ENCODE results near the gene DNAJA2.

DNAJA2 gene

GRCh38 chr16:46929378-46930332 is 43.8 kb downstream of the DNAJA2 start:
- in situ Hi-C loops (cut with MboI; ENCODE audit: low sequenced_read_pairs): no loop called here

GRCh38 chr16:46928811-46929210 is 44.7 kb downstream of the DNAJA2 start:
- in situ Hi-C loops (cut with MboI; ENCODE audit: low sequenced_read_pairs): no loop called here

DNA sequence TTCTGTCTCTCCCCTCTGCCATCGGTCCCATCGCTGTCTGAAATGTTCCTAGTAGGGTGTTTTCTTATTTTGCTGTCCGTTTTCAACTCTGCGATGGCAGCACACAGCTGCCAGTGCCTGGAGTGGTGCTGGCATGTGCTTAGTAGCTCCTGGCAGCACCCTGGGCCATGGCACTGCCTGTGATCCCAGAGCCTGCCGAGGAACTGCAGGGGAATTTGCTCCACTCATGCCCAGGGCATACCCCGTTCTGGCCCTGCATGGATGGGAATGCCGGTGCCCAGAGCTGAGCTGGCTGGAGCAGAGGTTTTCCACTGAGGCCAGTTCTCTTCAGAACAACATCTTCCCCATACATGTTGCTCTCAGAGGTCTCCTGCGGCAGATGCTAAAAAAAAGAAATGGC is 46.2 kb downstream of the DNAJA2 start:
- in situ Hi-C loops (cut with MboI; ENCODE audit: low sequenced_read_pairs): no loop called here

GRCh38 chr16:46926470-46927225 is 46.8 kb downstream of the DNAJA2 start:
- in situ Hi-C loops (cut with MboI; ENCODE audit: low sequenced_read_pairs): no loop called here

- in situ Hi-C loops (cut with MboI; ENCODE audit: low sequenced_read_pairs): no loop called here
These were observed 49.1 kb downstream of the DNAJA2 start for GRCh38 chr16:46924402-46924801.

DNA sequence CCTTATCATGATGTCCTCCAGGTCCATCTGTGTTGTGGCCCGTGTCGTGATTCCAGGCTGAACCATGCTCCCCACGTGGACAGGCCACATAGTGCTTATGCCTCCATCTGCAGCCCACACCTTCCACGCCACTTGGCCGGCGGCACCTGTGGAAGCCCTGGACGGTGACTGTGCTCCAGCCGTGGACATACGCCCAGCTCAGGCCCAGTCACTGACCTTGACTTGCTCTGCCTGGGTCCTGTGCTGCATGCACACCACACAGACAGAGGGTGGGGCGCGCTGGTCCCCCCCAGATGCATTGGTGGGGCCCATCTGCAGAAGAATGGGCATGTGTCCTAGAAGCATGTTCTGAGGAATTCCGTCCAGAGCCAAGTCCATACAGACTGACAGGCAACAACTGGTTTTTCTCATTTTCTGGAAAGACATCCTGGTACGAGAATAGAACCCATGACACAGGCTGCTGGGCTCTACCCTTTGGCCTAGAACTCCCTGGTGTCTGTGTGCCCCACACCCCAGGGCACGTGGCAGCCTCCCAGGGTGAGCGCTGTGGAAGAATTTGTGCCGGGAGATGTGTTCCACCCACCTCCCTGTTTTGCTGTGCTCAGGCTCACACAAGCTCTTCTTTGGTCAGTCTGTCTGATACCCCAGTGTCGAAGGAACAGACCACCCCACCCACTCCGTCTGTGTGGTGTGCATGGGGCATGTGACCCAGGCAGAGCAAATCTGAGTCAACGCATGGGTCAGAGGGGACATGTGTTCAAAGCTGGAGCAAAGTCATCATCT is 49.8 kb downstream of the DNAJA2 start:
- in situ Hi-C loops (cut with MboI; ENCODE audit: low sequenced_read_pairs): no loop called here

DNA sequence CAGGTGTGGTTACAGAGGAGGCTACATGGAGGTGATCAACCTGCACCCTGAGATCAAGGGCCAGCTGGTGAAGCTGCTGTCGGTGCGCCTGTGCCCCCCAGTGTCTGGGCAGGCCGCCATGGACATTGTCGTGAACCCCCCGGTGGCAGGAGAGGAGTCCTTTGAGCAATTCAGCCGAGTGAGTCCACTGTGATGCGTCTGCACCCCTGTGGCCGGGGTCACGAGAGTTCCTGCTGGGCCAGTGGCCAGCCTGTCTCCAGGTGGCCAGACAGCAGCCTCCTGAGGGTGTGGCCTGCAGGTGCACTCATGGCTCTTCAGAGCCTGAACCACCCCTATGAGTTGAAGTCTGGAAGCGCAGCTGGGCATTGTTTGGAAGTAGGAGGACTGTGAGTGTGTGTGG is 51.2 kb downstream of the DNAJA2 start:
- in situ Hi-C loops (cut with MboI; ENCODE audit: low sequenced_read_pairs): no loop called here

DNA sequence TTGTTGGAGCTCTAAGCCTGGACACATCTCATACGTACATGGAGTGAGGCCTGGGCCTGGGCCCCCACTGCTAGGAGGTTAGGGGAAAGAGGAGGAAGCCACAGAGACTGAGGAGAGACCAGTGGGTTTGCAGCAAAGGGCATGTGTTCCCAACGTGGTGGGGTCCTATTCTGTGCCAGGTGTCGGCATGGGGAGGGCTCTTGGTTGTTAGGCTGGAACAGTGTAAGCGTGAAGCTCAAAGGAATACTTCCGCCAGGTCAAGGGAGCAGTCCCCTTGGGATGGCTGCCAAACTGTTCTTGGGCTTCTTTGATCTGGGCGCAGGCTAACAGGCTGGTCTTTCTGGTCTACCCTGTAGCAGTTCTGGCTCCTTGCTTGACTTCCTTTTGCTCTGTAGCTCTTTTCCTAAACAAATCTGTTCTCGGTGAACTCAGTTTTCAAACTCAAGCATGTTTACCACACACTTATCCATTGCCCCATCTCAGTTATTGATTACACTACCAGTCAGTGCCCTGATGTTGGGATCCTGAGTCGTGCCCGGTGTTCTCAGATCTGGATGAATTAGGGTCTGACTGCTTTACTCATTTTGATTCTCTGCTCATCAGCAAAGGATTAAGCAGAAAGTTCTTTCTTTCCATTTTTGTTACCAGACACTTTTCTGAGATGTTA is 52.9 kb downstream of the DNAJA2 start:
- in situ Hi-C loops (cut with MboI; ENCODE audit: low sequenced_read_pairs): no loop called here

DNA sequence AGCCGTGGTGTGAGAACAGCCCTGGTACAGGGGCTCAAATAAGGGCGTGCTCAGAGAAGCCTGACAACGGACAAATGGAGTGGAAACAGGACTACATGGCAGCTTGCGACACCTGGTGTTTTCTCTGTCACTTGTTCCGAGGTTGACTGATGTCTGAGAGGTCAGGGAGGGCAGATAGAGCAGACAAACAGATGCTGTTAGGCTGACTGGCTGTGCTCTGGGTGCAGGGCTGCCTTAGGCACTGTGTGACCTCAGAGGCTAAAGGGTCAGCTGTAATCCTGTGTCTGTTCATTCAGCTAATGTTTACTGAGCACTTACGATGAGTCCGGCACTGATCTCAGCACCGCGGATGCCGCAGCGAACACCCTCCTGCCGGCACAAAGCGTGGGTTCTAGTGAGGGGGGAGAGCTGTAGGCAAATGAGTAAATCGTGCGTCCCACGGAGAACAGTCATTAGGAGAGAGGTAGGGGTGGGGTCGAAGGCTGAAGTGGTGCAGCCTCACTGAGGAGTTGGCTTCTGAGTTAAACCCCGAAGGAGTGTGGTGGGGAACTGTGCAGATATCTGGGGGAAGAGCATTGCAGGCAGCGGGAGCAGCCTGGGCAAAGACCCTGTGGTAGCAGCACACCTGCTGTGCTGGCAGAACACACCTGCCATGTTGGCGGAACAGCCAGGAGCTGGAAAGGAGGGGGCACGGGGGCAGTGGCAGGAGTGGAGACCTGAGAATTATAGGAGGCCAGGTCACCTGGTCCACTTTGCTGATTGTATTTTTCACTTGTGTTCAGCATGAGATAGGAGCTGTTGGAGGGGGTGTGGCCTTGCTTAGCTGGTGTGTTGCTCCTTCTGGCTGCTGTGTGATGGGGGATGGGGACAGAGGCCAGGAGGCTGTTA is 54.3 kb downstream of the DNAJA2 start:
- in situ Hi-C loops (cut with MboI; ENCODE audit: low sequenced_read_pairs): no loop called here

DNA sequence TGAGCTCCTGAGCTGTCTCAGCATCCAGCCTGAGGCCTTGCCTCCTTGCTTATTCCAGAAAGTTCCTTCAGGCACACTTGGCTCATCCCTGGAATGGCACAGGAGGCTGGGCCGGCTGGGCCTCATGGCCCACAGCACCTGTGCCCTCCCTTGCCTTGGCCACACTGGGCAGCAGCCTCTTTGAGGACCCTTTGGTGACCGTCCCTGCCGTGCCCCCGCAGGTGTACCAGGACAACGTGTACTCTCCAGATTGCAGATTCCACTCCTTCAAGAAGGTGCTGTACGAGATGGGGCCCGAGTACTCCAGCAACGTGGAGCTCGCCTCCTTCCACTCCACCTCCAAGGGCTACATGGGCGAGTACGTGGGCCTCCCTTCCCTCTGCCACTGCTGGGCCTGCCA is 55.1 kb downstream of the DNAJA2 start:
- in situ Hi-C loops (cut with MboI; ENCODE audit: low sequenced_read_pairs): no loop called here

- in situ Hi-C loops (cut with MboI; ENCODE audit: low sequenced_read_pairs): no loop called here
These were observed 56.5 kb downstream of the DNAJA2 start for GRCh38 chr16:46916980-46917379.

DNA sequence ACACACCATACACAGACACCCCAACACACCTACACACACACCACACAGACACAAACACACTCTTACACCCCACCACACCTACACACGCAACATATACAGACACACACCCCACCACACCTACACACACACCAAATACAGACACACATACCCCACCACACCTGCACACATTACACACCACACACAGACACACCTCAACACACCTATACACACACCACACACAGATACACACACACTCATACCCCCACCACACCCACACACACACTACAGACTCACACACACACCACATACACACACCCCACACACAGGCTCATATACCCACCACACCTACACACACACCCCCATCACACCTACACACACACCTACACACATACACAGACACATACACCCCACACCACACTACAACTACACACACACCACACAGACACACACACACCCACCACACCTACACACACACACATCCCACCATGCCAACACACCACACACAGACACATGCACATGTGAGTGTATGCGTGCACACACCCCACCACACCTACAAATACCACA is 57.9 kb downstream of the DNAJA2 start:
- in situ Hi-C loops (cut with MboI; ENCODE audit: low sequenced_read_pairs): no loop called here

GRCh38 chr16:46914556-46915201 is 58.8 kb downstream of the DNAJA2 start:
- in situ Hi-C loops (cut with MboI; ENCODE audit: low sequenced_read_pairs): no loop called here

DNA sequence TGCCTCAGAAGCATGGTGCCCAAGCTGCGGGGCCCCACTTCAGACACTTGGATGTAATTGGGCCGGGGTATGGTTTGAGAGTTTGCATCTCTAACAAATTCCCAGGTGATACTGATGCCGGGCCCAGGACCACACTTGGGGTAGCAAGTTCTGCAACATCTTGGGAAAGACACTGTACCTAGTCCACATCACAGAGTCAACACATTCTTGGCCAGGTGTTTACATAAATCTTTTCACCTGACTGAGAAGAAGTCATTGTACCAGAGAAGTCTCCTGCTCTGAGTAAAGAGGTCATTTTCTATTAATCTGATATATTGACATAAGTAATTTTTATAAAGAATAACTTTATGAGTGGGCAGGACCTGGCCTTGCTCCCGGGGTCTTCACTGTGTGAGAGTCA is 61.8 kb downstream of the DNAJA2 start:
- in situ Hi-C loops (cut with MboI; ENCODE audit: low sequenced_read_pairs): no loop called here

GRCh38 chr16:46911038-46911437 is 62.4 kb downstream of the DNAJA2 start:
- in situ Hi-C loops (cut with MboI; ENCODE audit: low sequenced_read_pairs): no loop called here

GRCh38 chr16:46908540-46909372 is 64.7 kb downstream of the DNAJA2 start:
- in situ Hi-C loops (cut with MboI; ENCODE audit: low sequenced_read_pairs): loop anchor here (10.0 kb wide), 1 partner anchor 54 kb away; no protein-coding TSS in a partner anchor

DNA sequence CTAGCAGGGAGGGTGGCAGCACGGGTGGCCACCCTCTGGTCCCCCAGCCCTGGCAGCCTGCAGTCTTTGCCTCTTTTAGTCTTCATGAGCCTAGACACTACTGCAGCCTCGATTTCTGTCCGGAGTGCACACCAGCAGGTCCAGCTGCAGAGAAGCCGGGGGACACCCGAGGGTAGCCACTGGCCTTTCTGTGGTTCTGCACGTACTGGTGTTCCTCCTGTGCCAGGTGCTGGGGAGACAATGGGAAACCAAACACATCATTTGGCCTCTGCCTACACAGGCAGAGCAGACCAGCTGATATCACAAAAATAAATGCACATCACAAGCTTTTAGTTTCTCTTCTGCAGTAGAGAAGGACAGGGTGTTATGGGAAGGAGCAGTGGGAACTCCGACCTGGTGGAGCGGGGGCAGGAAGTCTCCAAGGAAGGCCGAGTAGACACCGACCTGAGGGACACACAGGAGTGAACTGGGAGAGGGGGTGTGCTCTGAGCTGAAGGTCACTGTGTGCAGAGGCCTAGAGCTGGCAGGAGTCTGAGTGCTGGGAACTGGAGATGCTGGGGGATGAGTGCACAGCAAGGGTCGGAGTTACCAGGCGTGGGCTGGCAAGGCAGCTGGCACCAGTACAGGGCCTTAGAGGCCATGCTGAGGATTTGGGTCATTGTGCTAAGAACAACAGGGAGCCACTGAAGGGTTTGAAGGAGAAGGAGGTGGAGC is 66.3 kb downstream of the DNAJA2 start:
- in situ Hi-C loops (cut with MboI; ENCODE audit: low sequenced_read_pairs): loop anchor here (10.0 kb wide), 1 partner anchor 52 kb away; no protein-coding TSS in a partner anchor
